ENCODE data around the gene CCDC68. TPM values are rescaled to one million over a fixed set of nuclear protein-coding genes. Genes with fewer than 3 reads are reported as not detected.
"Not testable (repeated sequence)": the region's sequence is repeated elsewhere in the genome, so short reads cannot be mapped to it uniquely, and the experiment has no call there.

Gene CCDC68
- total RNA-seq, 1 experiment from 2014 or later: 6.9 TPM

DNA sequence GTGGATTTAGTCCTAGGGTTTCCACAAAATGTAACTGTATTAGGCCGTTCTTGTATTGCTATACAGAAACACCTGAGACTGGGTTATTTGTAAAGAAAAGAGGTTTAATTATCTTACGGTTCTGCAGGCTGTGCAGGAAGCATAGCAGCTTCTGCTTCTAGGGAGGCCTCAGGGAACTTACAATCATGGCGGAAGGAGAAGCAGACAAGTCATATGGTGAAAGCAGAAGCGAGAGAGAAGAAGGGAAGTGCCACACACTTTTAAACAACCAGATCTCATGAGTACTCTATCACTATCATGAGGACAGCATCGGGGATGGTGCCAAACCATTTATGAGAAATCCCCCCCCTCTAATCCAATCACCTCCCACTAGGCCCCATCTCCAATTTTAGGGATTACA is 9.5 kb upstream of the CCDC68 start:
- BruUV-seq (replicated peaks): no TSS peak
- H3K4me3 ChIP-seq (ENCODE audit: low read depth, low read length): no peak overlapping the region
- TF ChIP-seq, protein P1, sequence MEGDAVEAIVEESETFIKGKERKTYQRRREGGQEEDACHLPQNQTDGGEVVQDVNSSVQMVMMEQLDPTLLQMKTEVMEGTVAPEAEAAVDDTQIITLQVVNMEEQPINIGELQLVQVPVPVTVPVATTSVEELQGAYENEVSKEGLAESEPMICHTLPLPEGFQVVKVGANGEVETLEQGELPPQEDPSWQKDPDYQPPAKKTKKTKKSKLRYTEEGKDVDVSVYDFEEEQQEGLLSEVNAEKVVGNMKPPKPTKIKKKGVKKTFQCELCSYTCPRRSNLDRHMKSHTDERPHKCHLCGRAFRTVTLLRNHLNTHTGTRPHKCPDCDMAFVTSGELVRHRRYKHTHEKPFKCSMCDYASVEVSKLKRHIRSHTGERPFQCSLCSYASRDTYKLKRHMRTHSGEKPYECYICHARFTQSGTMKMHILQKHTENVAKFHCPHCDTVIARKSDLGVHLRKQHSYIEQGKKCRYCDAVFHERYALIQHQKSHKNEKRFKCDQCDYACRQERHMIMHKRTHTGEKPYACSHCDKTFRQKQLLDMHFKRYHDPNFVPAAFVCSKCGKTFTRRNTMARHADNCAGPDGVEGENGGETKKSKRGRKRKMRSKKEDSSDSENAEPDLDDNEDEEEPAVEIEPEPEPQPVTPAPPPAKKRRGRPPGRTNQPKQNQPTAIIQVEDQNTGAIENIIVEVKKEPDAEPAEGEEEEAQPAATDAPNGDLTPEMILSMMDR (IDR thresholded peaks at IDR 0.05; ENCODE audit: insufficient read depth in 1 of 2, low read depth in 1 of 2, low read length in 1 of 2, severe bottlenecking in 1 of 2, unreplicated experiment in 1 of 2): no peak
- no peak for DNase-seq
- Mint-ChIP-seq H3K27ac (ENCODE audit: unreplicated experiment) (no peak overlapping the region), H3K36me3 (ENCODE audit: insufficient read depth, unreplicated experiment) (no peaks in the 10 kb centered on the region), H3K4me3 (ENCODE audit: unreplicated experiment) (no peak overlapping the region), H3K27me3 (ENCODE audit: insufficient read depth, unreplicated experiment) (no peaks in the 10 kb centered on the region), H3K4me1 (ENCODE audit: low read depth, unreplicated experiment) (no peaks in the 10 kb centered on the region), H3K9me3 (ENCODE audit: unreplicated experiment) (peaks cover 12% of the 10 kb centered on the region)
- CTCF ChIA-PET: no interaction called here
- H3K9me3 ChIP-seq: no peaks in the 10 kb centered on the region
- intact Hi-C loops (cut with micrococcal nuclease; ENCODE audit: unreplicated experiment): no loop called here
- H3K27me3 ChIP-seq (replicated peaks; ENCODE audit: control insufficient read depth, insufficient read depth, low read length): no peaks in the 10 kb centered on the region
- POLR2A ChIA-PET: no interaction called here
- no peaks in the 10 kb centered on the region for H3K4me1 ChIP-seq
- no peaks in the 10 kb centered on the region for H3K36me3 ChIP-seq (ENCODE audit: control insufficient read depth, insufficient read depth, low read length)

- CTCF ChIA-PET; H3K4me1 ChIP-seq; H3K36me3 ChIP-seq (ENCODE audit: control insufficient read depth, insufficient read depth, low read length); H3K27me3 Mint-ChIP-seq (ENCODE audit: insufficient read depth, unreplicated experiment); POLR2A ChIA-PET; H3K36me3 Mint-ChIP-seq (ENCODE audit: insufficient read depth, unreplicated experiment); H3K27me3 ChIP-seq (replicated peaks; ENCODE audit: control insufficient read depth, insufficient read depth, low read length); DNase-seq; H3K4me3 Mint-ChIP-seq (ENCODE audit: unreplicated experiment); H3K4me3 ChIP-seq (ENCODE audit: low read depth, low read length); BruUV-seq (replicated peaks); H3K27ac Mint-ChIP-seq (ENCODE audit: unreplicated experiment); H3K4me1 Mint-ChIP-seq (ENCODE audit: low read depth, unreplicated experiment); H3K9me3 ChIP-seq; H3K9me3 Mint-ChIP-seq (ENCODE audit: unreplicated experiment); intact Hi-C loops (cut with micrococcal nuclease; ENCODE audit: unreplicated experiment): not testable (repeated sequence)
Measured at GRCh38 chr18:54968237-54968636, 9.0 kb upstream of the CCDC68 start.

GRCh38 chr18:54967786-54968185 is 8.5 kb upstream of the CCDC68 start:
- CTCF ChIA-PET: no interaction called here
- peaks cover 2% of the 10 kb centered on the region for H3K9me3 Mint-ChIP-seq (ENCODE audit: unreplicated experiment)
- H3K4me3 Mint-ChIP-seq (ENCODE audit: unreplicated experiment): no peak overlapping the region
- Histone ChIP-seq H3K36me3 (ENCODE audit: control insufficient read depth, insufficient read depth, low read length) (no peaks in the 10 kb centered on the region), H3K4me3 (ENCODE audit: low read depth, low read length) (no peak overlapping the region), H3K4me1 (no peaks in the 10 kb centered on the region), H3K9me3 (no peaks in the 10 kb centered on the region), H3K27me3 (replicated peaks; ENCODE audit: control insufficient read depth, insufficient read depth, low read length) (no peaks in the 10 kb centered on the region)
- H3K27me3 Mint-ChIP-seq (ENCODE audit: insufficient read depth, unreplicated experiment): no peaks in the 10 kb centered on the region
- POLR2A ChIA-PET: no interaction called here
- H3K27ac Mint-ChIP-seq (ENCODE audit: unreplicated experiment): no peak overlapping the region
- no peak for DNase-seq
- no peaks in the 10 kb centered on the region for H3K4me1 Mint-ChIP-seq (ENCODE audit: low read depth, unreplicated experiment)
- TF ChIP-seq, protein P1 (IDR thresholded peaks at IDR 0.05; ENCODE audit: insufficient read depth in 1 of 2, low read depth in 1 of 2, low read length in 1 of 2, severe bottlenecking in 1 of 2, unreplicated experiment in 1 of 2): no peak
- BruUV-seq (replicated peaks): no TSS peak
- intact Hi-C loops (cut with micrococcal nuclease; ENCODE audit: unreplicated experiment): no loop called here
- H3K36me3 Mint-ChIP-seq (ENCODE audit: insufficient read depth, unreplicated experiment): no peaks in the 10 kb centered on the region

DNA sequence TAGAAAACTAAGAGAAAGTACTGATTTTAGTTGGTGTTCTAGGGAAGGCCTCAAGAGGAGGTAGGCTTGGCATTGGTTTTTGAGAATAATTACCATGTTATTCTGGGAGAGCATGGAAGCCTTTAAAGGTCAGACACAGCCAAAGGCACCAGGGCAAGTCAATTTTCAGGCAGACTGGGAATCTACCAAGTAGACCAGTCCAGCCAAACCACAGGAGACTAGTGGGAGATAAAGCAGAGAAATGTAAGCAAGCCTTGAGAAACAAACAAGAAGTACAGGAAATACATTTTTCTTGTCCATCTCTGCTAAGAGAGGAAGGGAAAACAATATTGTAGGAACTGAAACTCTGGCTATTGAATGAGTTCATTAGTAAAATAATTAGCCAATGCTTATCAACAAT is 5.5 kb upstream of the CCDC68 start:
- Mint-ChIP-seq H3K27ac (ENCODE audit: unreplicated experiment) (no peak overlapping the region), H3K36me3 (ENCODE audit: insufficient read depth, unreplicated experiment) (no peaks in the 10 kb centered on the region), H3K4me1 (ENCODE audit: low read depth, unreplicated experiment) (no peaks in the 10 kb centered on the region), H3K9me3 (ENCODE audit: unreplicated experiment) (no peaks in the 10 kb centered on the region), H3K4me3 (ENCODE audit: unreplicated experiment) (no peak overlapping the region), H3K27me3 (ENCODE audit: insufficient read depth, unreplicated experiment) (no peaks in the 10 kb centered on the region)
- H3K9me3 ChIP-seq: no peaks in the 10 kb centered on the region
- no peak for DNase-seq
- H3K4me1 ChIP-seq: no peaks in the 10 kb centered on the region
- H3K36me3 ChIP-seq (ENCODE audit: control insufficient read depth, insufficient read depth, low read length): no peaks in the 10 kb centered on the region
- intact Hi-C loops (cut with micrococcal nuclease; ENCODE audit: unreplicated experiment): no loop called here
- POLR2A ChIA-PET: no interaction called here
- no peaks in the 10 kb centered on the region for H3K27me3 ChIP-seq (replicated peaks; ENCODE audit: control insufficient read depth, insufficient read depth, low read length)
- H3K4me3 ChIP-seq (ENCODE audit: low read depth, low read length): no peak overlapping the region
- TF ChIP-seq, protein P1 (IDR thresholded peaks at IDR 0.05; ENCODE audit: insufficient read depth in 1 of 2, low read depth in 1 of 2, low read length in 1 of 2, severe bottlenecking in 1 of 2, unreplicated experiment in 1 of 2): no peak
- CTCF ChIA-PET: no interaction called here
- BruUV-seq (replicated peaks): no TSS peak

Measured in Caco-2 (cell line).